Colonic mucosa (tissue), 4 donors: ENCODE measurements around the gene ADARB2. TPM values are rescaled to one million over a fixed set of nuclear protein-coding genes. Genes with fewer than 3 reads are reported as not detected.

Experiments used
- DNase-seq: peaks from one replicate; pipeline ENCODE4 v3.0.0-alpha.2; 2020
- H3K27ac ChIP-seq: fragments of 200-600 bp; one replicate; pipeline ENCODE4 v1.8.0; 2021
- H3K27me3 ChIP-seq: fragments of 200-600 bp; one replicate; pipeline ENCODE4 v1.8.0; 2021
- H3K36me3 ChIP-seq: fragments of 200-600 bp; one replicate; pipeline ENCODE4 v1.8.0; 2021
- H3K4me1 ChIP-seq: fragments of 200-600 bp; one replicate; pipeline ENCODE4 v1.8.0; 2021; ENCODE audit warnings: mild to moderate bottlenecking
- H3K4me3 ChIP-seq: fragments of 200-600 bp; one replicate; pipeline ENCODE4 v1.8.0; 2021
- H3K9ac ChIP-seq, 2 donors: one replicate each; pipeline ENCODE4 v1.7.0; 2013; ENCODE audit warnings: control low read depth in 2 of 2, low read depth in 2 of 2, low read length in 2 of 2
- H3K9me3 ChIP-seq: fragments of 200-600 bp; one replicate; pipeline ENCODE4 v1.8.0; 2021
- intact Hi-C: fragments of 100-400 bp; cut with DNase I; formaldehyde crosslinking; loops from one replicate; pipeline ENCODE4 v1.14.1; 2022
- total RNA-seq, 2 donors: library from RNA; stranded (reverse); fragmentation: NEBNext Ultra II Directional in 1 of 2; extraction: Animal tissue kit (Norgen Biotek cat#: 25700) in 1 of 2; gene quantifications; one replicate each; pipeline ENCODE4 v1.2.1, GENCODE V29; 2021
- TF ChIP-seq, protein P1 (sequence below): fragments of 200-600 bp; IDR thresholded peaks from one replicate; pipeline ENCODE4 v1.8.0; 2022; ENCODE audit warnings: antibody characterized with exemption, mild to moderate bottlenecking
- donor health status: healthy.
- donor health status: DM: no; HTN: no; CAD: no.
- donor health status: DM: no; HTN: no; CAD: no.

The ADARB2 gene
- total RNA-seq, 2 donors from 2014 or later = 0.19 TPM; not detected in 1

GRCh38 chr10:1423676-1424253, 313.6 kb downstream of the ADARB2 start:
- Histone ChIP-seq H3K4me1 (no peaks in the 10 kb centered on the region), H3K36me3 (no peaks in the 10 kb centered on the region), H3K27me3 (no peaks in the 10 kb centered on the region), H3K4me3 (no peak overlapping the region), H3K9ac (no peak overlapping the region), H3K27ac (no peak overlapping the region), H3K9me3 (no peaks in the 10 kb centered on the region)
- intact Hi-C loops = no loop called here
- TF ChIP-seq, protein P1, sequence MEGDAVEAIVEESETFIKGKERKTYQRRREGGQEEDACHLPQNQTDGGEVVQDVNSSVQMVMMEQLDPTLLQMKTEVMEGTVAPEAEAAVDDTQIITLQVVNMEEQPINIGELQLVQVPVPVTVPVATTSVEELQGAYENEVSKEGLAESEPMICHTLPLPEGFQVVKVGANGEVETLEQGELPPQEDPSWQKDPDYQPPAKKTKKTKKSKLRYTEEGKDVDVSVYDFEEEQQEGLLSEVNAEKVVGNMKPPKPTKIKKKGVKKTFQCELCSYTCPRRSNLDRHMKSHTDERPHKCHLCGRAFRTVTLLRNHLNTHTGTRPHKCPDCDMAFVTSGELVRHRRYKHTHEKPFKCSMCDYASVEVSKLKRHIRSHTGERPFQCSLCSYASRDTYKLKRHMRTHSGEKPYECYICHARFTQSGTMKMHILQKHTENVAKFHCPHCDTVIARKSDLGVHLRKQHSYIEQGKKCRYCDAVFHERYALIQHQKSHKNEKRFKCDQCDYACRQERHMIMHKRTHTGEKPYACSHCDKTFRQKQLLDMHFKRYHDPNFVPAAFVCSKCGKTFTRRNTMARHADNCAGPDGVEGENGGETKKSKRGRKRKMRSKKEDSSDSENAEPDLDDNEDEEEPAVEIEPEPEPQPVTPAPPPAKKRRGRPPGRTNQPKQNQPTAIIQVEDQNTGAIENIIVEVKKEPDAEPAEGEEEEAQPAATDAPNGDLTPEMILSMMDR = no peak
- no peak for DNase-seq

DNA sequence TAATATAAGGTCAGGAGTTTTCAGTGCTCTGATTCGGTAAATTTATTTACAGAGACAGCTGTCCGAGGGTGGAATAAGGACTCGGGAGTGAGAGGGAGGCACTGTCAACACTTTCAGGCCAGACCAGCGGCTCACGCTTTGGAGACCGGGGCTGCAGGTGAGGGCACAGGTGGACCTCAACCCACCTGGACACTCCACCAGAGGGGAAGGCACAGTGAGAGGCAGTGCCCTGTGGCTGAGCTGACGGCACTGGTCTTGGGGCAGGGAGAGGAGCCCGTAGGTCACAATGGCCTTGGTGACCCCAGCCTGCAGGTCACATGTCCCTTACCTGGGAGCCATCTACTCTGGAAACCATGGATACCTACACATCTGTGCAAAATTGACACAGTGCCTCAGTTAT, 315.1 kb downstream of the ADARB2 start:
- no peak for DNase-seq
- TF ChIP-seq, protein P1 = no peak
- no peak overlapping the region for H3K4me3 ChIP-seq
- intact Hi-C loops = no loop called here
- no peak overlapping the region for H3K9ac ChIP-seq
- H3K4me1 ChIP-seq = no peaks in the 10 kb centered on the region
- H3K9me3 ChIP-seq = no peaks in the 10 kb centered on the region
- H3K27me3 ChIP-seq = no peaks in the 10 kb centered on the region
- no peak overlapping the region for H3K27ac ChIP-seq
- H3K36me3 ChIP-seq = no peaks in the 10 kb centered on the region

DNA sequence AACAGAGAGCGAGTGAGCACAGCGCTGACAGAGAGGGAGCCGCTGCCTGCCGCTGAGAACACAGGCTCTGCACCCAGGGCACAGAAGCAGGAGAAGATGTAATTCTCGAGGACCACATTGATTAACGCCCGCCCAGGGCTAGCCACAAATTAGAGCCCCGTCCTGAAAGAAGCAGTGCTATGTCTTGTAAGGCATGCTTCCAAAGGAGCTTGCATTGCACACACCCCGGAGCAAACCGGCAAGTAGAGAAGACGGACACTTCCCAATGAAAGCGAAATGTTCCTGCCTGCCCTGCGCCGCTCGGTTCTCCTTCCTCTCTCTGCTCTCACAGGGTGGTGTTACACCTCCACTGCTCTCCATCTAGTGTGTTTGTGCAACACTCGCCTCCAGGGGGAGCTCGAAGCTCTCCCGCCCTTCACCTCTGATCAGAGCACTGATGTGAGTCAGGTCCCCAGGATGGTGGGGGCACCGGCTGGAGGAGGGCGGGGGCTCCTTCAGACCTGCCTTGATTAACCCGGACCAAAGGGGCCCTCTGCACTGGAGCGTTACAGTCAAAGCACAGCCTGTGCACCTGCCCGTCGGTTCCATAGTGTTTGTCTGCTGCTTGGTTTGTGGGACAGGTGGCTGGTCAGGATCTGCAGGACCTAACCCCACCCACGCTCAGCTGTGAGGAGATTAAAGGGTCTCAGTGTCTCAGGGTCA, 316.5 kb downstream of the ADARB2 start:
- no peak overlapping the region for H3K9ac ChIP-seq
- H3K27ac ChIP-seq = no peak overlapping the region
- H3K4me1 ChIP-seq = no peaks in the 10 kb centered on the region
- peak; percentile 56 for DNase-seq
- H3K9me3 ChIP-seq = no peaks in the 10 kb centered on the region
- no peaks in the 10 kb centered on the region for H3K27me3 ChIP-seq
- no peaks in the 10 kb centered on the region for H3K36me3 ChIP-seq
- H3K4me3 ChIP-seq = no peak overlapping the region
- intact Hi-C loops = no loop called here
- TF ChIP-seq, protein P1 = peak; percentile 57

- no peak overlapping the region for H3K4me3 ChIP-seq
Measured at GRCh38 chr10:1419796-1420610, 317.3 kb downstream of the ADARB2 start.

GRCh38 chr10:1418031-1418550, 319.2 kb downstream of the ADARB2 start:
- Histone ChIP-seq H3K9ac (no peak overlapping the region), H3K27me3 (no peaks in the 10 kb centered on the region), H3K9me3 (no peaks in the 10 kb centered on the region), H3K4me3 (no peak overlapping the region), H3K27ac (no peak overlapping the region), H3K4me1 (no peaks in the 10 kb centered on the region), H3K36me3 (no peaks in the 10 kb centered on the region)
- TF ChIP-seq, protein P1 = no peak
- no peak for DNase-seq
- intact Hi-C loops = no loop called here

More at GRCh38 chr10:1419796-1420610, 317.3 kb downstream of the ADARB2 start:
- intact Hi-C loops = no loop called here
- Histone ChIP-seq H3K4me1 (no peaks in the 10 kb centered on the region), H3K27ac (no peak overlapping the region), H3K9me3 (no peaks in the 10 kb centered on the region), H3K9ac (no peak overlapping the region), H3K27me3 (no peaks in the 10 kb centered on the region), H3K36me3 (no peaks in the 10 kb centered on the region)
- no peak for DNase-seq
- TF ChIP-seq, protein P1 = no peak
